ENCODE results near the gene ARID1A.

GRCh38 chr1:26768755-26769154 lies 72.9 kb downstream of the ARID1A start:
- TF ChIP-seq, protein P1, sequence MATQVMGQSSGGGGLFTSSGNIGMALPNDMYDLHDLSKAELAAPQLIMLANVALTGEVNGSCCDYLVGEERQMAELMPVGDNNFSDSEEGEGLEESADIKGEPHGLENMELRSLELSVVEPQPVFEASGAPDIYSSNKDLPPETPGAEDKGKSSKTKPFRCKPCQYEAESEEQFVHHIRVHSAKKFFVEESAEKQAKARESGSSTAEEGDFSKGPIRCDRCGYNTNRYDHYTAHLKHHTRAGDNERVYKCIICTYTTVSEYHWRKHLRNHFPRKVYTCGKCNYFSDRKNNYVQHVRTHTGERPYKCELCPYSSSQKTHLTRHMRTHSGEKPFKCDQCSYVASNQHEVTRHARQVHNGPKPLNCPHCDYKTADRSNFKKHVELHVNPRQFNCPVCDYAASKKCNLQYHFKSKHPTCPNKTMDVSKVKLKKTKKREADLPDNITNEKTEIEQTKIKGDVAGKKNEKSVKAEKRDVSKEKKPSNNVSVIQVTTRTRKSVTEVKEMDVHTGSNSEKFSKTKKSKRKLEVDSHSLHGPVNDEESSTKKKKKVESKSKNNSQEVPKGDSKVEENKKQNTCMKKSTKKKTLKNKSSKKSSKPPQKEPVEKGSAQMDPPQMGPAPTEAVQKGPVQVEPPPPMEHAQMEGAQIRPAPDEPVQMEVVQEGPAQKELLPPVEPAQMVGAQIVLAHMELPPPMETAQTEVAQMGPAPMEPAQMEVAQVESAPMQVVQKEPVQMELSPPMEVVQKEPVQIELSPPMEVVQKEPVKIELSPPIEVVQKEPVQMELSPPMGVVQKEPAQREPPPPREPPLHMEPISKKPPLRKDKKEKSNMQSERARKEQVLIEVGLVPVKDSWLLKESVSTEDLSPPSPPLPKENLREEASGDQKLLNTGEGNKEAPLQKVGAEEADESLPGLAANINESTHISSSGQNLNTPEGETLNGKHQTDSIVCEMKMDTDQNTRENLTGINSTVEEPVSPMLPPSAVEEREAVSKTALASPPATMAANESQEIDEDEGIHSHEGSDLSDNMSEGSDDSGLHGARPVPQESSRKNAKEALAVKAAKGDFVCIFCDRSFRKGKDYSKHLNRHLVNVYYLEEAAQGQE (IDR thresholded peaks at IDR 0.05; ENCODE audit: low read depth) = no peak
- TF ChIP-seq YY1 (IDR thresholded peaks at IDR 0.05; ENCODE audit: low read depth) = no peak

Measured in Ishikawa (cell line).